Activated CD4-positive, alpha-beta T cell treated with anti-CD3 and anti-CD28 coated beads for 24 hours (primary cell): ENCODE results near the gene CD247.

ENCODE experiments used
- DNase-seq, 2 donors: peaks; one replicate each; pipeline ENCODE4 v3.0.0-alpha.2; 2020; ENCODE audit warnings: low read depth in 2 of 2

The CD247 gene

DNA sequence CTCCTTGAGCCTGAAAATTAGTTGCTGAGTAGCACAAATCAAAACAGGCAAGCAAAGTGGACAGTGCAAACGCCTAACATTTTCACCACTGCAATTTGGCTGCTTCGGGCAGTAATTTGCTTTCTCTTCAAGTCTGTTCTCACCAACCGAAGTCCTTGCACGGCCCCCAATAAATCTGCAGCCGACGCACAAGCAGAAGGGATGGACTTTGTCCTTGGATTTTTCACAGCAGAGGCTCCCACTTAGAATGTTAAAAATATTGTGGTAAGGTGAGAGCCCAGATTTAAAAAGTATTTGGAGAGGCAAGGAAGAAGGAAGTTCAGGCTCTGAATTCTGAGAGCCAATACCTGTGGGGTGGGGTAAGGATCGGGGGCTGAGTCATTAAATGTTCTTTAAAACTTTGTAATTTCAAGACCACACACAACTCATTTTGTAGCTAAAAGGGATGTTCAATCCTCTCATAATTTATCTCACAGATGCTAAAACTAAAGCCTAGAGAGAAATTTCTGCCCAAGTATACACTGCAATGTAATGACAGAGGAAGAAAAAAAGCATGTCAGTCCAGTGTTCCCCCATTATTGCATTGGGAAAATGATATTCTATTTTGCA, 6.2 kb downstream of the CD247 start:
- DNase-seq: no peak

- no peak for DNase-seq
Measured at GRCh38 chr1:167511374-167511986, 6.8 kb downstream of the CD247 start.

- no peak for DNase-seq
Measured at GRCh38 chr1:167510881-167511280, 7.4 kb downstream of the CD247 start.

- no peak for DNase-seq
Measured at GRCh38 chr1:167510244-167510643, 8.1 kb downstream of the CD247 start.

- no peak for DNase-seq
Measured at GRCh38 chr1:167509587-167509986, 8.7 kb downstream of the CD247 start.

DNA sequence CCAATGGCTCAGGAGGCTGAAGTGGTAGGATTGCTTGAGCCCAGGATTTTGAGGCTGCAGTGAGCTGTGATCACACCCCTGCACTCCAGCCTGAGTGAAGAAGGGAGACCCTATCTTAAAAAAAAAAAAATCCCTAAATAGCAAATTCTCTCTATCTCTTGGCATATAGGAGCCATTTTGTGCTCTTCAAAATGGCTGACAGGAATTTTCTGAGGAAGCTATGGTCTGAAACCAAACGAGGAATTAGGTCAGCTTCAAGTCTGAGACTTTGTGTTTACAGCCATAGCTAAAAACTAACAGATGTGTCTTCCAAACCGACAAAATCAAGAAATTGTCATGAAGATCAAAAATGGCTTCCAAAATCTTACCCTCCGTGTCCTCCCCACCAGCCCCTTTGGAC, 10.6 kb downstream of the CD247 start:
- no peak for DNase-seq

- DNase-seq: no peak
Measured at GRCh38 chr1:167504467-167504827, 13.9 kb downstream of the CD247 start.

GRCh38 chr1:167503626-167504466, 14.5 kb downstream of the CD247 start:
- no peak for DNase-seq

DNA sequence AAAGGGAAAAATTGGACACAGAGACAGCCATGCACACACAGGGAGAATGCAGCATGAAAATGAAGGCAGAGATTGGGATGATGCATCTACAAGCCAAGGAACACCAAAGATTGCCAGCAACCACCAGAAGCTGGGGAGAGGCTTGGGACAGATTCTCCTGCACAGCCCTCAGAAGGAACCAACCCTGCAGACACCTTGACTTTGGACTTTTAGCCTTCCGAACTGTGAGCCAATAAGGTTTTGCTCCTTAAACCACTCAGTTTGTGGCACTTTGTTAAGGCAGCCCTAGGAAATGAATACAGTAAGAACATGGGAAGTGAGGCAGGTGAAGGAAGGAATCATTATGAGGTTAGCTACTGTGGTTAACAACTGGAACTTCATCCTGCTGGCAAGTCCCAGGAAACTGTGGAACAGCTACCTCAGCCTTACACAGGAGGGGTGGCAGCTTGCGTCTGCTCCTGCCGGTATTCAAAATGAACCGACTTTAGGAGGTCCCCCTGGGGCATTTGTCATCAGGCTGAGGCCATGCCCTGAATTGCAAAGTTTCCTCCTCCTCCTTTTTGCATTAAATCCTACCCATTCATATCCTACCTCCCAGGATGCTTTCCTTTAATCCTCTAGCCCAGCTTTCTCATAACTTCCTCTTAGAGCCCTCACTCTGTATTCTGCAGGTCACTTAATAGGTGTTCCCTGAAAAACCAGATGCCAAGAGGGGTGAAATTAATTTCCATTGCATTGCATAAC, 15.4 kb downstream of the CD247 start:
- DNase-seq: no peak

GRCh38 chr1:167502192-167502551, 16.2 kb downstream of the CD247 start:
- no peak for DNase-seq

DNA sequence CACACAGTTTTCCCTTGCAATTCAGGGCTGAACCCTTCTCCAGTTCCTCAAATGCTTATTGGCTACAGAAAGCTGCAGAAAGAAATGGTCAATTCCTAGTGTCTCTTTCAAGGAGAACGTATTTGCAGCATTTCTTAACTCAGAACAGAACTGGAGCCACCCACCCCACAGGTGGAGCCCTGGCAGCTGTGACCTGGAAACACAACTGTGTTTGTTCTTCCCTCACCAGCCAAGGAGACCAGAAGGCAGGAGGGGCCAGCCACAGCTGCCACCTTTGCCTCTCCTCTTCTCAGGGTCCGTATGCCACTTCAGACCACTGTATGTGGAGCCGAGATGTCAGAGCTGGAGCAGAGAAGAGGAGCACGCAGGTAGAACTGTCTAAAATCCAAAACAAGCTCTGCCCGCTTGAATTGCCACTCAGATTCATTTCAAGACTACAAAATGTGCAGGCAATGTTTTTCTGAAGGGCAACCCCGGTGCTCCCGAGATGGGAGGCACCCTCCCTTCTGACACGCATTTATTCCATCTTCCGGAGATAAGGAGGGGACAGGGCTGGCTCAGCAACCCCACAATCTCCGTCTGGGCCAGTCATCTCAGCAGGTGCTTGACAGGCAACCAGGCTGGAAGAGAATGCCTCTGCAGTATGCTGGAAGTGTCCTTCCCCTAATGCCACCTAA, 16.7 kb downstream of the CD247 start:
- peak in 1 of 2 donors; percentile 50 for DNase-seq

- DNase-seq: no peak
Measured at GRCh38 chr1:167500283-167500860, 18.0 kb downstream of the CD247 start.

GRCh38 chr1:167499664-167500101, 18.6 kb downstream of the CD247 start:
- DNase-seq: no peak

DNA sequence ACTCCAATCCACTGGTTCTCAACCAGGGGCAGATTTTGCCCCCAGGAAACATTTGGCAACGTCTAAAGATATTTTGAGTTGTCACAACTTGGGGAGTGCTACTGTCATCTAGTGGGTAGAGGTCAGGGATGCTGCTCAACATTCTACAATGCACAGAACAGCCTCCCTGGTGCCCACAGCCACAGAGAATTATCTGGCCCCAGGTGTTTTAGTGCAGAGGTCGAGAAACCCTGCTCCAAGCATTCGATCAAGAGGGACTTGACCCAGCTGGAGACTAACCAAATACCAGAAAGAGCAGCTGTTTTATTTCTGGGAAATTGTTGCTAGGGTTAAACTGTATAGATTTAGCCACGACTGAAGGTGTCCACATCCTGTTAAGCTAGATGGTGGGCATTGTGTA, 19.2 kb downstream of the CD247 start:
- no peak for DNase-seq

GRCh38 chr1:167496797-167497619, 21.3 kb downstream of the CD247 start:
- DNase-seq: no peak

GRCh38 chr1:167493372-167493771, 25.0 kb downstream of the CD247 start:
- DNase-seq: no peak

GRCh38 chr1:167492481-167492910, 25.8 kb downstream of the CD247 start:
- DNase-seq: peak in 1 of 2 donors; percentile 52

GRCh38 chr1:167491586-167492461, 26.5 kb downstream of the CD247 start:
- DNase-seq: no peak

DNA sequence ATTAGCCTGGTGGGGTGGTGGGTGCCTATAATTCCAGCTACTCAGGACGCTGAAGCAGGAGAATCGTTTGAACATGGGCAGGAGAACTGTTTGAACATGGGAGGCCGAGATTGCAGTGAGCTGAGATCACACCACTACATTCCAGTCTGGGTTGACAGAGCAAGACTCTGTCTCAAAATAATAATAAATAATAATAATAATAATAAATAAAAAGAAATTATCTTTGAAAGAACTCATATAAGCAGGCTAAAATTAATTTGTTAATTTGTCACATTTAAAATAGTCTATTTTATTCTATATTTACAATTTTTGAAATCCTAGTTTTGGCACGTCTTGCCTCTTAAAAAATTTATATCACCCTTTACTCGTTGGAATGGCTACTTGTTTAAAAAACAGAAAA, 27.6 kb downstream of the CD247 start:
- no peak for DNase-seq
